NCI-H748 treated with DMSO at 0.1 percent for 48 hours (cell line): ENCODE measurements around the gene PON2.
A peak's percentile ranks its signal among the peaks of the same experiment; 100 is the strongest.

ENCODE experiments used
- DNase-seq: peaks from one replicate; lab custom pipeline; 2025; lab: John Stamatoyannopoulos, UW

The PON2 gene

DNA sequence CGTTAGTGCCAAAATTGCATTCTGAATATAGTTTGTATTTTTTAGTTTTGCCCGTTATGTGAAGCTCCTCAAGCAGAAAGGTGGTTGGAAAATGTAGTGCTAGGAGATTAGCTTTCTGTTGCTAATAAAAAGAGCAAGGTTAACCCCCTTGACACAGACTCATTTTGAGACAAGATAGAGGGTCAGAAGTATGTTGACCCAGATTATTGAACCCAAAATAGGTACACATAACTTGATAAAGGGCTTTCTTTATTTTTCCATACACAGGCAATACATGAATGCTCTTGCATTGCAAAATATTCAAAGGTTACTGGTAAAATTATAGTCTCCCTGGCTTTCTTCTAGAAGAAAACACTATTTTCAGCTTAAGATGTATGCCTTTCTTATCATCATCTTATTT is 10.0 kb upstream of the PON2 start:
- no peak for DNase-seq

DNA sequence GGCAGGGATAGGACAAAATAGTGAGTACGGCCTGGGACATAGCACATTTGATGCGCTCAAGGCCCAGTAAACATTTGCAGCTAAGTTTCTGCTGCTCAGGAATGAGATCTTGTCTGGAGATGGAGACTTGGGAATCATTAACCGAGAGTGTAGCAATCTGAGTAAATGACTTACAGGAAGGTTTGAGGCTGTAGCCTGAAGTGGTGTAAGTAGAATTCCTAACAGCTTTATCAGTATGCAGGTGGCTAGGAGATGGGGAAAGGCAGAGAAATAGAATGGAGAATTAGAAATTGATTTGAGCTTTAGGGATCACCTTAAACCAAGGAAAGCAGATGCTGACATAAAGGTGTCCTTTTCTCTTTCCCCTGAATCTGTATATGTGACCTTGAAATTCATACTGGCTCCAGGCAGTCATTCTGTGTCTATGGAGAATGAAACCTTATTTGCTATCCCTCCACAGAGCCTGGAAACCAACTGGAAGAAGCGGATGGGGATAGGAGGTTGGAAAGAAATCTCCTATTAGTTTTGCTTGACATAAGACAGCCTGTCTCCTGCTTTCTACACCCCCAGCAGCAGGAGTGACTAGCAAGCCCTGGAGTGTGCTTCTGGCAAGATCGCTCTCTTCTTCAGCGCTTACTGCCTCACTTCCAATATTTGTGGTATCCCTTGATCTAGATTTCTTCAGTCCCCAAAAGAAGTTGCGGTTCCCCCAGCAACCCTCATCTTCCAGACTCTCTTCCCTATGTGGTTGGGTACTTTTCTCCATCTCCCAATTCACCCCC is 6.4 kb upstream of the PON2 start:
- DNase-seq: no peak

DNA sequence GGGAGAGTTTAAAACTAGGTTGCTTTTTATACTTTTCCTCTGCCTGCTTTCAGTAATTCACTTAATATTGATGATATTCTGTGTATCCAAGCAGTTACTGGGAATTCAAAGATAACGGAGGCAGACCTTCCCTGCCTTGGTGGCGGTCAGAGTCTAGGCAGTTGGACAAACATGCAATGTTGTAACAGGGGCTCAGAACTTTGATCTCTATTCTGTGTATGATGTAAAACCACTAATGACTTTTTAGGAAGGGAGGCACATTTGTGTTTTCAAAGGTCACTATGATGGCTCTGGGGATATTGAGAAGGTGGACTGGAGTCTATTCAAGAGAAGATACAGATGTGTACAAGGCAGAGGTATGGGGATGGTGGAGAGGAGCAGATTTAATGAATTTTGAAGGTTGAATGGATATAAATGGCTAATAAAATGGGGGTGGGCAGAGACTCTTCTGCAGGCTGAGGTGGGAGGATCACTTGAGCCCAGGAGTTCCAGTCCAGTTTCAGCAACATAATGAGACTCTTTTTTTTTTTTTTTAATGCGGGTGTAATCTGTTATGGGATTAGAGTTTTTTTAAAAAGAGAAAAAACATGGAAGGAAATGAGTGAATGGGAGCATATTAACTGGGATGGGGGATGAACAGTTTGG is 5.7 kb upstream of the PON2 start:
- no peak for DNase-seq

DNA sequence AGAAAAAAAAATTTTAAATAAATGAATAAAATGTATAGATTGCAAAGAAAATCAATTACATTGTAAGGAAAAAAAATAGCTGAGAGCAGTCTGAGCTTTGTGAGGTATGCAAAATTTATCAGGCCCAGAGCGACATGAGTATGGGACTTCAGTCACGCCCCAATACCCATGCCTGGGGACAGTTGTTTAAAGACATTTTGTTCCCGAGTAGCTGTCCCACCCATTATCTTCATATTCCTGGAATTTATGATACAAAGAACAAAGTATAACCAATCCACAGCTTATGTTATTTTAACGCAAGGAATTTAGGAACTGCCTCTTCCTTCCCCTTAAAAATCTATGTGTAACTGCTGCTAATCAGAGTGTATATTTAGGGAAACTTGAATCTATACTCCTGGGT is 1.6 kb upstream of the PON2 start:
- DNase-seq: no peak

DNA sequence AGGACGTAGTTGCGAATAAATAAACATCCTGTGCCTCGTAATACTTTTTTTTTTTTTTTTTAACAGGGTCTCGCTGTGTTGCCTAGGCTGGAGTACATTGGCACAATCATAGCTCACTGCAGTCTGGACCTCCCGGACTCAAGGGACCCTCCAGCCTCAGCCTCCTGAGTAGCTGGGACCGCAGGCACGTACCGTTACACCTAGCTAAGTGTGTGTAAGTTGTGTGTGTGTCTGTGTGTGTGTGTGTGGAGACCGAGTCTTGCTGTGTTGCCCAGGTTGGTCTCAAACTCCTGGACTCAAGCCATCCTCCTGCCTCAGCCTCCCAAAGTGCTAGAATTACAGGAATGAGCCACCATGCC is 573 bp upstream of the PON2 start:
- DNase-seq: no peak

DNA sequence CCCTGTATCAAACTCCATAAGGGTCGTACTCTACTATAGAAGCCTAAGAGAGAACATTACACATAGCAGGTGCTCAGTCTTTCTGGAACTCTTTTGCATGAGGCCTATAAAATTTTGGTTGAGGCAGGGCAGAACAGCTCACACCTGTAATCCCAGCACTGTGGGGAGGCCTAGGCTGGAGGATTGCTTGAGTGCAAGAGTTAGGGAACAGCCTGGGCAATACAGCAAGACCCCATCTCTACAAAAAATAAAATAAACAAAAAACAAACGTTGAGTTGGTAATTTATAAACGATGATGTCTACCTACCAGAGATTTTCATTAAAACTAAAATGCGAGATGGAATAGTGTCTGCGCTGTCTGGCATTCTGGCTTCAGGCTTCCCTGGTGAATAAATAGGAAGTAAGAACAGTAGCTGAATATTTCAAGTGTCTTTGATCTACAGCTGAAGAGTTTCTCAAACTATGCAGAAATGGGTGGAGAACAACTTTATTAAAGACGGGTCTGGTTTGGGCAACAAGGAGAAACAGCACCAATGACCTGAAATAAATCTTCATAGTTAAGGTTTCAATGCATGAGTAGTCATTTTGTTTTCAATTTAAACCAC is 774 bp downstream of the PON2 start:
- DNase-seq: no peak

DNA sequence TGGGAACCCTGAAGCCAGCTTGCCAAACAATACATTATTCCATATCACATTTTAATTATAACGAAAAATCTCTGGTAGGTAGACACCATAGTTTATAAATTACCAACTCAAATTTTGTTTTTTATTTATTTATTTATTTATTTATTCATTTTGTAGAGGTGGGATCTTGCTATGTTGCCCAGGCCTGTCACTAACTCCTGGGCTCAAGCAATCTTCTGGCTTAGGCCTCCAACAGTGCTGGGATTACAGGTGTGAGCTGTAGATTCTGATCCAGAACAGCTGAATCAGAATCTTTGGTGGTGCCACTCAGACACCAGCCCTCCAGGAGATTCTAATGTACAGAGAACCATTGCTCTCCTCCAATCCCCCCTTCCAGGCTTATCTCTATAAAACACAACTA is 1.7 kb downstream of the PON2 start:
- no peak for DNase-seq

DNA sequence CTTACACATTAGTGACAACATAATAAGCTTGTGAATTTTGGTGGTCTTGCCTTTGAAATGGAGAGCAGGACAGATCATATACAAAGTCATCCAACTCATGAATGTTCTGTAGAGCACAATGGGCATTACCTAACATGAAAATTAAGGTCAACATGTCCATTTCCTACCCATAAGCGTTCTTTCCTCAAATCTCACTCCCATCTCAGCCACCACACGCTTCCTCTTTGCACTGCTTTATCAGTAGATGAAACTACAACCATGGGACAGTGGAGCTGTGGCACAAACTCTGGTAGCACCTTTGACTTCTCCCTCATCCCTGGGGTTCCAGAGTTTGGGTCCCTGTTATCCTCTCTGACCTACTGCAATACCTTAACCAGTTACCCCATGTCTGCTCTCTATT is 2.2 kb downstream of the PON2 start:
- DNase-seq: no peak

DNA sequence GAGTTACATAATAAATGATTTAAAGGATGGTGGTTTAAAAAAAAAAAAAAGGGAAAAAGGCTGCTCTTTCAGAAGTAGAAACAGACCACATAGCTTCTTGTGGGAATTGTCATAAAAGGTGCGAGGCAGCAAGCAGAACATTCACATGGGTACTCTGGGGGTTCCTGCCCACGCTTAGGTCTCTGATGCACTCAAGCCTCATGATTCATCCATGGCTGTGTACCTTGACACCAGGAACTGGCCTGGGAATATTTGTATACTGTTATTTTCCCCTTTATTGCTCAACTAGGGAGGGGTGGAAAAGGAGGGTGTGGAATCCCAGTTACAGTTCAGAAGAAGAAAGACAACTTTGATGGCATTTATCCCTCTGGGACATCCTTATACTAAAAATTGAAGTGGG is 4.0 kb downstream of the PON2 start:
- no peak for DNase-seq

DNA sequence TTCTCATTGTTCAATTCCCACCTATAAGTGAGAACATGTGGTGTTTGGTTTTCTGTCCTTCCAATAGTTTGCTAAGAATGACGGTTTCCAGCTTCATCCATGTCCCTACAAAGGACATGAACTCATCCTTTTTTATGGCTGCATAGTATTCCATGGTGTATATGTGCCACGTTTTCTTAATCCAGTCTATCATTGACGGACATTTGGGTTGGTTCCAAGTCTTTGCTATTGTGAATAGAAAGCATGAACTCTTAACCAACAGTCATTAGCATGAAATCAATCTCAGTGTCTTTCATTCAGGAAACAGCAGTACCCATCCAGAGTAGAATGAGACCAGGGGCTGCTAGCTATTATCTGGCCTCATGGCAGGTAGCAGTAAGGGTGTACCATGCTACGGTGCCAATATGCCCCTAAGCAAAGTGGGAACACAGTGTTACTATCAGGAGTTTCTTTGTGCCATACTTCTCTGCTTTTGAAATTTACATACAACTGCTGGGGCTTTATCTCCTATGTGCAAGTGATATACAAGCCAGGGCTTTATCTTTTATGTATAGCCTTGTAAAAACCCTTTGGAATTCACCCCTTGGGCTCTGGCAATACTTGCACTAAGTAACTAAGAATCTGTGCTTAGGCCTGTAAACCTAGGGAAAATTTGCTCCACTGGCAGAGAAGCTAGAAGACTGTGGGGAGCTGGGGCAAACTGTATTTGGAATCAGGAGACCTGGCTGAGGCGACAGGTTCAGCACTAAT is 5.4 kb downstream of the PON2 start:
- DNase-seq: no peak

DNA sequence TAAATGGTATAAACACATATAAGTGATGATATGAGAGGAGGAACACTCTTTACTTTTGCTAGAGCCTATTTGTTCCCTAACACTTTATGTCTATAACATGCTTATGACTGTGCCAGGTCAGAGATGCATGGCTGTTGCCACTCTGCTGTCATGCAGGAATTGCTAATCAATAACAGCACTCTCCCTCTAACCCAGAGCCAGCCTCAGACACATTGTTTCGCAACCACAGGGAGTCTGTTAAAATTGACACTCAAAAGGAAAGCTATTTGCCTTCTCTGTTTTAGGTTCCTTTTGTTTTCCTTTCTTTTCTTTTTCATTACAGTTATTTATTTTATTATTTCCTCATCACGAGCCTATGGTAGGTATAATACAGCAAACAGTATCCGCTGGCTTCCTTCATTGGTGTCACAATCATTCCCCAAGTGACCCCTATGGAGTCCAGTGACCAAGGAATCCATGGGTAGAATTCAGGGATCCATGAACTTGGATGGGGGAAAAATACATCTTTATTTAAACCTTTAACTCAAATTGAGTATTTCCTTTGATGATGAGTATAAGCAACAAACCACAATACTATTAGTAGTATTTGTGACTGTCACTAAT is 6.8 kb downstream of the PON2 start:
- peak; percentile 68 for DNase-seq

DNA sequence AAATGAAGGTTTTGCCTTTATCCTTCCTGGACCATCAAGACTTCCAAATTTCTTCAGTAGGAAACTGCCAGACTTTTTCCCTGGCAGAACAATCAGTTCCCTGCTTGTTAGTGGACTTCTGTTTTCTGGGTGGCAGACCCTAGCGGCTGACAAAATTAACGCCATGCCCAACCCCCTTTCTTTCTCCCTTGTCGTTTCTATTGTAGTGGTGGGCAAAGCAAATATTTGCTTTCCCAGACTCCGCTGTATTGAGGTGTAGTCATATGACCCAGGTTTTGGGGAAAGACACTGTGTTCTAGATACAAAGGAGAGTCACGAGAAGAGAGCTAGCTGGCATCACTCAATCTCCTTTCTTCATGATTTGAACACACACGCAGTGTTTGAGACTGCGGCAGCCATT is 7.7 kb downstream of the PON2 start:
- peak; percentile 69 for DNase-seq

DNA sequence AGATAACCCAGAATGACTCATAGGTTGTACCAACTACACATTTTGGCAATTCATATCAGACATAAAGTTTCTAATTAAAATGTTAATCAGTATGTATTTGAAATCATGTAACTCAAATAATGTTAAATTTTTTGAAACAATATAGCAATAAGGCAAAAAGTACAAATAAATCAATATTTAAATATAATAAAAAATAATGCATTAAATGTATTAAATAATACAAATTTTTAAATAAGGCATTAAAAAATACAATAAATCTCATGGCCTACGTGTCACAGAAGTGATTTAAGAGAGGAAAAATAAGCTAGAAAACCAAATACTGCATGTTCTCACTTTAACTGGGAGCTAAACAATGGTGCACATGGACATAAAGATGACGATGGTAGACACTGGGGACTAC is 9.1 kb downstream of the PON2 start:
- no peak for DNase-seq

DNA sequence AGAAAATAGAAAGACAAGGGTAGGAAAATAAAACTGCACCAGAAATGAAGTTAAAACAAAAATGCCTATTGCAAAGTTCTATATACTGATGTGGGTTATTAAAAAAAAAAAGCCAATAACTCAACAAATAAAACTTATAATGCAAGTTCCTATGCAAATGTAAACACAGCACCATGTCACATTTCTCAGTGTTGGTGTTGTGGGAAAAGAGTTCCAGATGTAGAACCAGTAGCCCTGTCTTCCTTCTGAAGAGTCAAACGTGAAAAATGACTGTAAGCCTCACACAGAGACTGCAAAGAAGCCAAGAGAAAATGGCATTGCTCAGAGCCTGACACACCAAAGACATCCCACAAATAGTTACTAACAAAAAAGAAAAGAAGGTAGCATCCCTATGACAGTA is 10.1 kb downstream of the PON2 start:
- no peak for DNase-seq

DNA sequence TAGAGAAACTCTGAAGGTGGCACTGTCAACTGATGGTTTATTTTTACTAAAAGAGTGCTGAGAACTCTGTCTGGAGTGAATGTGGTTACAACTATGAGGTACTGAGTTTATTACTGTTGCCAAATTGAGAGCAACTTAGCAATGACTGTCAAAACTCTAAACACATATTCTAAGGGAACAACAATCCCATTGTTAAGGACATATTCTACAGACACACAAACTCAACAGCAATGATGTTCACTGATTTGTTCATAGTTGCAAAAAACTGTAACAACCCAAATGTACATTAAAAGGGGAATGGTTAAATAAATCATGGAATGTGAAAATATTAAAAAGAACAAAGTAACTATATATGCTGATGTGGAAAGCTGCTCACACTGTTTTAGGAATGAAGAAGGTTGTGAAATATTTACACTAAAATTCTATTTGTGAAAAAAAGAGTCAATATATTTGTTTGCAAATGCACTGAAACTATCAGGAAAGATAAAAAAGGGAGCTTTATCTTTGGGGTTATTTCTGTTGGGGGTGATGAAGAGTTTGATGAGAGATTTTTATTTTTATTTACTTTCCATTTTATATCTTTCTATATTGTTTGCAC is 12.9 kb downstream of the PON2 start:
- no peak for DNase-seq

DNA sequence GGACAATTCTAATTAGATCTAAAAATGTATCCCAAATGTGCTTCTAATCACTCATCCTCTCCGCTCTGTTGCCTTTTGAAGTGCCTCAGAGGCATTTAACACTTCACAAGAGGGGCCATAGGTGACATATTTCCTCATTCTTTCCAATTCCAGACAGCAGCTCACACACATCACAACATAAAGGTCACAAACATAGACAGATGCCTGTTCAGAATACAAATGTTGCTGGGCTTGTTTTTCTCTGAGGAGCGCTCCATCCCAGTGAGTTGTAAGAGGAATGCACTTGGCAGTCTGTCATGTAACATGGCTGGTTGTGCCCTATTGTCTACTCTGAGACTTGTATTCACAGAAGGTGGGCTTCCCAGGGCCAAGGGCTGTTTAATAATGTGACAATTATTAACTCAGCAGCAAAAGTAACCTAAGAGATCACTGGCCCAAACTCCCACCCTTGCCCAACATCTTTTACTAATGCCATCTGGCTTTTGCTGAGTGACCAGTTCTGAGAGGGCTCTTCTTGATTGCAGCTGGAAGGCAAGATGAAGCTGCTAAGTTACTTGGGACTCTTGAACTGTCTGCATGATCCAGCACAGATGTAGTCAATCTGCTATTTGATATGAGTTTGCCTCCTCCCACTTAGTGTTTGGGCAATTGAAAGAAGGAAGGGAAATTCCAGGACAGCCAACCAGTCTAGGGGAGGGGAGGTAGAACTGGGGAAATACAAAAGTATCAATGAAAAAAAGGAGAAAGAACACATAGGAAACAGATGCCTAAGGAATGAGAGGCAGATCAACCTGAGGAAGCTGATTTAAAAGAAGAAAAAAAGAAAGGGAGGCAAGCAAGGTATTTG is 13.6 kb downstream of the PON2 start:
- DNase-seq: peak; percentile 8

DNA sequence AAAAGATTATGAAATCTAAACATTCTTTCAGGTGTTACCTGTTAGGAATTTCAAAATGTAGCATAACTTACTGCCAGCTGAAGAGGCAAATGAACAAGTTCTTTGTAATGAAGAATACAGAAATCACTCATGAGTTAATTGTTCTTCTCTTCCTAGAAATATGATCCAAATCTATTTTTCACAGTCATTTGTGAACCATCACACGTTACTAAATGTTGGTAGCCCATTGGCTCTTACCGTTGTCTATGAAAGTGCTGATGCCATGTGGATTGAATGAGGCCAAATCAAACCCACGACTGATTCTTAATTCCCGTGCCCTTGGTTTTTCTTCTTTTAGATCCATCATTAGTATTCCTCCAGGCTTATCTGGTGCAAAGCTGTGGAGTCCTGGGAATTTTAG is 22.8 kb downstream of the PON2 start:
- DNase-seq: no peak

DNA sequence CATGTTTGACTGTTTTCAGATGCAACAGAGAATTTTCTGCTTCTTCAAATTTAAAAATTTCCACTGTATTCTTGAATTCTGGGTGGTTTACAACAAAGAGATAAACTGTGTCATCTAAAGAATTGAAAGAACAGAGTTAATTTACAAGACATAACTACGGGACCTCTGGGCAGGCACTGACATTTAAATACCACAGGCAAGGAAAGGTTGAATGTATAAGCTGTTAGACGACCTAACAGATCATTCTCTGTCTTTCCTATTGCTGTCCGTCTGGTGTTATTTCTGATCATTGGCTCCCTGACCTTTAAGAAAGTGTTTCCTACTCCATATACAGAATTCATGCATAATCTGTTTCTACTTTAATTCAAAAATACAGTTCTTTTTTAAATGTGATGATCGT is 23.2 kb downstream of the PON2 start:
- DNase-seq: no peak

DNA sequence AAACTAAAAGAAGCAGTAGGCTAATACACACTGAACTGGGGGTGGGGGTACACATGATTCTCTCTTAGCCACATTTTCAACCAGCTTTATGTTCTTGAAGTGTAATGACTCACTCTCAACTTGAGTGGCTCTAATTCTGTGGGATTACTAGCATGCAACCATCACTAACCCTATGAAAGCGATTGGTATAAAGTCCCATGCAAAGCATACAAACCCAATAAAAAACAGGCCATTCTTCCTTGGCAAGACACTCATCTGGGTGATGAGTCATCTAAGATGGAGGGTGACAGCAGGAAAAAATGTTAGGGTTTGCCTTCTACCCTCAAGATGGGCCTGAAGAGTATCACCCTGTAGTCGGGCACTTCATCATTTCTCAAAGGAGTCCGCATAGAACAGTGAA is 23.8 kb downstream of the PON2 start:
- no peak for DNase-seq

DNA sequence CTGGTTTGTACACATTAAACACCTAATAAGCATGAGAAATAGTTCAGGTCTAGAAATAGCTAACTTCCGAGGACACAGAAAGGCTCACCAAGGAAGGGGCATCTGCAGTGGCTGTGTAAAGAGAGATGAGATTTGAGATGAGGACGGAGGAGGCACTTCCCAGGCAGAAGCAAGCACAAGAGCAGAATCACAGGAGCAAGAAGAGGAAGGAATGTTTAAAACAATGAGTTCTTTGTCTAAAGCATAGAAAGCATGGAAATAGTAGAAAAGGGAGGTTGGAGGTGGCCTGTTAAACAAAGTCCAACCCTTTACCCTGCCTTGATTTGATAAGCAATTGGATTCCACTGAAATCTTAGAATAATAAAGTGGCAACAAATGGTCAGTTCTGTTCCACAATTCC is 27.1 kb downstream of the PON2 start:
- no peak for DNase-seq

DNA sequence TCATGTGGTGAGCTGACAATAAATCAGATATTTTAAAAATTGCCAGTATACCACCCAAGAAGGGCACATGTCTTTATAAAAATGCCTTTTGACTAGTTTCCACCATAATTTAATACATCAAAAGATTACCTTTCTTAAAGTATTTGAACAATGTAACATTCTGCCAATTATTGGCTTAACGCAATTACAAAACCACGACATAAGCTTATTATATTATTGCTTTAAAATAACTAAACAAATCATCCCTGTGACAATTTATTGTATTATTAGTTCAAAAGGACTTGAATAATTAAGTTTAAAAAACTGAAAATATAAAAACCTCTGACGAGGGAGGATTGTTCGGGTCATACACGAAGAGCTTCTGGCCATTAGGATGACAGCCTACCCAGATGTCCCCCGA is 29.0 kb downstream of the PON2 start:
- no peak for DNase-seq
